Measurements from ENCODE around the gene HMGXB4.

DNA sequence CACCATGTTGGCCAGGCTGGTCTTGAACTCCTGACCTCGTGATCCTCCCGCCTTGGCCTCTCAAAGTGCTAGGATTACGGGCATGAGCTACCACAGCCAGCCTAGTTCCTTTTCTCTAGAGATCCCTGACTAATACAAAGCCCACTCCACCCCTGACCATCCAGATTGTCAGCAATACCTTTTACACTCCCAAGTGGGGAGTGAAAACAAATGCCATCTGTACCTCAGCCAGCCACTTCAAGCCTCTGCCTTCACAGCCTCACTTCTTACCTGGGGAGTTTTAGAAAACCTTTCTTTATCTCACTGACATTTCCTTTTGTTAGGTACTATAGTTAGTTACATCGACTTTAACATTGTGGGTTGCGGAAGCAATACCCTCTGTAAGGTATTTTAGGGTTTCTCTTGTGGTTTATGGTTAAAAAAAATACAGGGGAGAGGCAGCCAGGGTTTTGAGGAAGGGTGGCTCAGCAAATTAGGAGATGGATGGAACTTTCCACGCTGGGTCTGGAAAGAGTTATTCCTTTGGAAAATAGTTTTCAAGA is 51.3 kb downstream of the HMGXB4 start:
- TF ChIP-seq E2F1 (CRISPR knock-in tag; IDR thresholded peaks at IDR 0.05) (no peak), CREM (IDR thresholded peaks at IDR 0.05; ENCODE audit: low read depth) (no peak), ZNF121 (CRISPR knock-in tag; conservative IDR thresholded peaks at IDR 0.05) (no peak), FOSL1 (tag; conservative IDR thresholded peaks at IDR 0.05) (no peak), YY1 (IDR thresholded peaks at IDR 0.05; ENCODE audit: borderline replicate concordance in 1 of 3, control insufficient read depth in 1 of 3, extremely low read depth in 1 of 3, insufficient read depth in 3 of 3, insufficient read length in 1 of 3, insufficient replicate concordance in 2 of 3, low read depth in 1 of 3, low read length in 2 of 3) (no peak), EP300 (IDR thresholded peaks at IDR 0.05; ENCODE audit: low read length) (no peak), MAX (CRISPR knock-in tag; IDR thresholded peaks at IDR 0.05) (no peak), RFX7 (CRISPR knock-in tag; IDR thresholded peaks at IDR 0.05) (no peak), EZH2 (IDR thresholded peaks at IDR 0.05; ENCODE audit: borderline replicate concordance, low read depth, low read length) (no peak)
- TF ChIP-seq, protein P1, sequence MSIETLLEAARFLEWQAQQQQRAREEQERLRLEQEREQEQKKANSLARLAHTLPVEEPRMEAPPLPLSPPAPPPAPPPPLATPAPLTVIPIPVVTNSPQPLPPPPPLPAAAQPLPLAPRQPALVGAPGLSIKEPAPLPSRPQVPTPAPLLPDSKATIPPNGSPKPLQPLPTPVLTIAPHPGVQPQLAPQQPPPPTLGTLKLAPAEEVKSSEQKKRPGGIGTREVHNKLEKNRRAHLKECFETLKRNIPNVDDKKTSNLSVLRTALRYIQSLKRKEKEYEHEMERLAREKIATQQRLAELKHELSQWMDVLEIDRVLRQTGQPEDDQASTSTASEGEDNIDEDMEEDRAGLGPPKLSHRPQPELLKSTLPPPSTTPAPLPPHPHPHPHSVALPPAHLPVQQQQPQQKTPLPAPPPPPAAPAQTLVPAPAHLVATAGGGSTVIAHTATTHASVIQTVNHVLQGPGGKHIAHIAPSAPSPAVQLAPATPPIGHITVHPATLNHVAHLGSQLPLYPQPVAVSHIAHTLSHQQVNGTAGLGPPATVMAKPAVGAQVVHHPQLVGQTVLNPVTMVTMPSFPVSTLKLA (conservative IDR thresholded peaks at IDR 0.05), result no peak
